Islet precursor cell (in vitro differentiated cells): Measurements from ENCODE around the gene ETS1.
A peak's percentile ranks its signal among the peaks of the same experiment; 100 is the strongest.

Source experiments
- DNase-seq: peaks from one replicate; pipeline ENCODE4 v3.0.0-alpha.2; 2018

ETS1 gene

GRCh38 chr11:128587415-128587814, at the start of gene ETS1:
Gene ETS1, minus strand, starts transcription at chr11:128587558. Its CDS starts 14,428 bp downstream, at chr11:128573130.
- no peak for DNase-seq

DNA sequence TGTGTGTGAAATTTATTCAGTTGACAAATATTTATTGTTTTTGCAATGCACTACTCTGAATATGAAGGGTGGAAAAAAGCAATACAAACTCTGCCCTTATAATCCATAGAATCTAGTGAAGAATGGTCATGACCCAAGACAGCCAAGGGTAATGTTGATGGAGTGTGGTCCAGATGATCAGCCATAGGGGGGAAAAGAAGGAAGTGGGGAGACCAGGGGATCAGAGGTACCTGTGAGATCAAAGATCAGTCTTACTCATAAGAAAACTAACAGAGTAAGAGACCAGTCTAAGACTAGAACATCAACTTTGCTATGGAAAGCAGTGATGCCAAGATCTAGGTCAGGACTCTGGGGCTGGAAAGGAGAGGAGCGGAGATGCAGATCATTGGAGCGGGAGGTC, 47.0 kb upstream of the ETS1 start:
- no peak for DNase-seq

- no peak for DNase-seq
Measured at GRCh38 chr11:128633384-128633965, 46.1 kb upstream of the ETS1 start.

DNA sequence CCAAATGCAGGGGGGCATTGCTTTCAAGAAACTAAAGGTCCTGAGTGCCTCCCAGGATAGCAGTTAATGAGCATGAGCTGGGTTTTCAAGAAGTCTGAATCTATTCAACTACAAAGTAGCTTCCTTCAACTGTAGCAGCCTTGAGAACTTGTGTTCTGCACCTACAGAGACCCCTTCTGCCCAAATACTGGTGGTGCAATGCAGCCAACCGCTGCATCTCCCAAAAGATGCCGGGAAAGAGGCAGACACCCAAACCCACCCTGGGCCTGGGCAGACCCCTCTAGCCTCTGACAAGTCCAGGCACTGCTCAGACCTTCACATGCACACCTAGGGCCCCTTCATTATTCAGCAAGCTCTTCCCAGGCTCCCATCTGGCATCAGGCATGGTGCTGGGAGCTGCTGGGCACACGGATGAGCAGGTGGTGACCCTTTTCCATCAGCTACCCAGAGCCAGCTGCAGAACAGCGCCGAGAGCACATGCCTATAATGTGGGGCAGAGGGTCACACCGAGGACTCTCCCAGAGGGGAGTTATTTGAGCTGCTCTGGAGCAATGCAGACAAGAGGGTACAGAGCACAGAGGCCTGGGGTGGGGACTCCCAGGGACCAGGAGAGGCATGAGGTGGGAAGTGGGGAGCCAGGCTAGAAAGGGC, 44.9 kb upstream of the ETS1 start:
- DNase-seq, result peak; percentile 82

DNA sequence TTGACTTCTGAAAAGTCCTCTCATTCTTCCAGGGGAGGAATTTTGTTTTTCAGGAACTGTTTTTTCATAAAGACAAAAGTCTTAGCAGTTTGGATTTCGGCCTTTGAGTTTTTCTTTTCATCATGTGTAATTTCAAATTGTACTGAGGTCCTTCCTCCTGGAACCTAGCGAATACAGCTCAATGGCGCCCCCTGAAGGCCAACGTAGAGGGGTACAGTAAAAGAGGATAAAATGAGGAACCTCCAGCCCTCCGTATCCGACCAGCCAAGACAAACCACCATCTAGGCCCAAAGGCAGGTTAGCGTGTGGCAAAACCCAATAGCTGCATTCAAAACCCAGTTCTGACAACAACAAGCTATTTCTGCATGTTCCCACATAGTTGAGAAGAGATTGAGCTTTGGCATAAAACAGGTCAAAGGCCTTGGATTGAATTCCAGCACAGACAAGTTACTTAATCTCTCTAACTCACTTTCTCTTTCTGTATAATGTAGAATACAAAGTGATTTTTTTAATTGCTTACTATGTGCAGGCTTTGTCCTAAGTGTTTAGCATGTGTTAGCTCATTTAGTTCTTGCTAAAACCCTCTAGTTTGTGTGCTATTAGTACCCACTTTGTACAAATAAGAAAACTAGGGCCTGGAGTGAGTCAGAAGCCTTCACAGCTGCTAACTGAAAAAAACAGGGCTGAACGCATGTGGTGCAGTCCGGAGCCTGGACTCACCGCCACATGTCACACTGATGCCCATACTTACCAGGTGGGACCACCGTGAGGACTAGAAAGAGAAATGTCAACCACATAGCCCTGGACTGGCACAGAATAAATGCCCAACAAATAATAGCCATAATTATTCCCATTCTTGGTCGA, 43.2 kb upstream of the ETS1 start:
- peak; percentile 82 for DNase-seq

DNA sequence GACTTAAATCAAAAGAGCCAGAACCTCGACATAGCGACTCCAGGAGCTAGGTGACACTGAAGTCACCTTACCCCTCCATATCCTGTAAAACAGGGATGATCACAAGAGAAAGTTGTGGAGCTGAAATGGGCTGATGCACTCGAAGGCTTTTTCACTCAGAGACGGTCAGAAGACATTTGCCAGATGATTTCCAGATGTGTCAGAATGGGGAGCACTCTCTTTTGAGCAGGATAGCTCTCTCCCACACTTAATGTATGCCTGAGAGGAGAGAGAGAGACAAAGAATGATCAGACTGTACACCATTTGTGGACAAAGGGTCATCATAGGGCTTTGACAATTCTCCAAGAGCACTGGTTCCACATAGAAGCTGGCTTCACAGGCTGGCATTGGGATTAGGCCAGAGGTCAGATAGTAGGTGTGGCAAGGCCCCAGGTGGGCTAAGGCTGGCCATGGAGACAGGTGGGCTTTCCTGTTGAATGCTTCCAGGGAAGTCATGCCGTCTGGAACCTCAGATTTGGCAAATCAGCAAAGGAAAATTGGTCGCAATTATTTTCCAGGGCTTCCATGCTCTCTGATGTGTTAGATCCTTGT, 42.3 kb upstream of the ETS1 start:
- DNase-seq, result peak; percentile 45

DNA sequence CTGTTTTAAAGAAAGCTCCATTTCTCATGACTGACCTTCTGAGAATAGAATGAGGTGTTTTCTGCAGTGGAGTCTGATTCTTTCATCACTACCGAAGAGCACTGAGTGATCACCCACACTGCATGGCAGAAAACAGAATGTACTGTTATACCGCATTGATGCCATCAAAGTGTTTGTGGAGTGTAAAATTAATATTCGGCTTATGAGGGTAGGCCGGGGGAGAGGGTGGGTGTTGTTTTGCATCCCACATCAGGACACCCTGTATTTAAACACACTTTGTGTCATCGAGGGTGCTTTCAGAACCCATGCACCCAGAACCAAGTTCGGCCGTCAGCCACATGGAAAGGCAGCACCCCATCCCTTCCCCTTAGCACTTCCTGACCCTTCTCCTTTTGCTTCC, 41.3 kb upstream of the ETS1 start:
- DNase-seq, result peak; percentile 14

DNA sequence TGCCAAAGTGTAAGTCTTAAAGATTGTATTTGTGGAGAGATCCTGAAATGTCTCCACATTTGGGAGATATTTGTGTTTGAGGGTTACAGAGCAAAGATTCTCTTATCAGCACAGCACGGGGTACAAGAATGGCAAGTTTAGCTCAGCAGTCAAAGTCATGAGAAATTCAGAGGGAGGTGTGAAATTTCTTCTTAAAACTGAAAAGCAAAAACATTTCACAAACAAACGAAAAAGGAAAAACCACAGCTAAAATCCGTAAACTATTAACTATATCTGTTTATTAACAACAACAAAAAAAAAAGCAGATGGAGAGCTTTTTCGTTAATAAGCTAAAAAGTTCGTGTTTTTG, 40.9 kb upstream of the ETS1 start:
- DNase-seq, result no peak

- DNase-seq, result peak; percentile 57
Measured at GRCh38 chr11:128627666-128628324, 40.4 kb upstream of the ETS1 start.

- DNase-seq, result peak; percentile 9
Measured at GRCh38 chr11:128626913-128627665, 39.7 kb upstream of the ETS1 start.

- DNase-seq, result peak; percentile 28
Measured at GRCh38 chr11:128625746-128626145, 38.4 kb upstream of the ETS1 start.

- peak; percentile 29 for DNase-seq
Measured at GRCh38 chr11:128625326-128625725, 38.0 kb upstream of the ETS1 start.

DNA sequence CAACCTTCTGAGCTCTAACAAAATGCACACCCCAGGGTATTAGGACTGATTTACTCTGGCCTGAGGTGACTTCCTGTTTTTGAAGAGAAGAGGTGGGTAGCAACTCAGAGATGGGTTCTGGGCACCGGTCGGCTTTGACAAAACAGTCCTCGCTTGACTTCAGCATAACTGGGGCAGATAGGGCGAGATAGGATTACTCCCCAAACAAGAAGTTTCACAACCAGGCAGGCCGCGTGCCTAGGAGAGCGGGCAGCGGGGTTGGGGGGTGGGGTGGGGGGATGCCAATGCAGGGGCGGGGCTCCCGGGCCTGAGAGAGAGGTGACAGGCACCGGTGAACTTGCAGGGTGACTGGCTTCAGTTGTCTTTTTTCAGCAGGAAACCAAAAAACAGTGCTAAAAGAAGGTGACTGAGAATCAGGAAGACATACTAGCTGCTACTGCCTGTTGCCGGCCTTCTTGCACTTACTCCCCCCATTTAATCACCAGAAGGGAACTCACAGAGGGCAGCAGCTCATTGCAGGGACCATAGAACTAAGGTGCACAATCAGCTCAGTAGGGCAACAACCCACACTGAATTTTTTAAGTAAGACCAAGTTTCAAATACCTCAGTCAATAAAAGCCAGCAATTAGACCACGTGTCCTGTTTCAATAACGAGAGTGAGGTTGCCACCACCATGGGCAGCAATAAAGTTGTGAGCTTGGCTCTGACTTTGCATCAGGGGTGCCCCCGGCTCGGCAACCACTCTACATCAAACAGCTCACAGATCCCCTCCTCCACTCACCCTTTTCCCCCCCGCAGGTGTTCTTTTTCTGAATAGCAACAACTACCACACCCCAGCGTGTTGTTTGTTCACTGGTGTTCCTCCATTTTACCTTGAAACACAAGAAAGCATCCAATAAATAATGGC, 37.2 kb upstream of the ETS1 start:
- peak; percentile 44 for DNase-seq

- DNase-seq, result no peak
Measured at GRCh38 chr11:128623091-128623490, 35.7 kb upstream of the ETS1 start.

DNA sequence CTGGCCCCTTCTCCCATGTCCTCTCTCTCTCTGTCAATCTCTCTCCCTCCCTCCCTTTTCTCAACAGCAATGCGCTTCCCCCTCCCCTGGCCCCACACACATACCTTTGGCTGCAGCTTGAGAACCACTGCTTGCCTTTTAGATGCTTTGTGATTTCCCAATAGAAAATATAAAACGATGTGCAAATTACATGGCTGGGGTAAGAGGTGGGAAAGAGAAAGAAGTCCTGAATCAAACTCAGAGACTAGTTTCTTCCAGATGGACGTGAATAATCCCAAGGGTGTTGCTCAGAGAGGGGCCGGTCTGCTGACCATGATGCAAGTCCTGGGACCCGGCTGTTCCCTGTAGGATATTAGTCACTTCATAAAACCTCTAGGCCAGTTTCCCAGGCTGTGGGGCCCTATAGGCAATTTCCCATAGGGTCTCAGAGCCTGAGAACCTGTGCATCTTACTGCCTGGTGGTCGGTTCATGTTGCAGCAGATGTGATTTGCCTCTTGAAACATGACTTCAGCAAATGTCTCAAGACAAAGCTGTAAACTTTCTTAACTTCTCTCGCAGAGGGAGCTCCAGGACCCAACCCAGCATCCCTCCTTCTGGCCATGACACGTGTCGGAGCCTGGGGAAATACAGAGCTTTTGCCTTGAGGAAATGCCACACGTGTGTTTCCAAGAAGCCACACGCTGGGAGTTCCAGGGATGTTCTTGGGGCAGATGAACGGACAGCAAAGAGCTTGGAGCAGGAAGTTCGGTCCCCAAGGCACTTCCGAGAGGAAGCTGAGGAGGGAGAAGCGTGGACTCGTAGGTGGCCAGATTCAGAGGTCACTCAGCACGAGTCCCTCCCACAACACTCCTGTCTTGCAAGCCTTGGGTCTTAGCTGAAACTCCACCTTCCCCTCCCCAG, 34.5 kb upstream of the ETS1 start:
- peak; percentile 79 for DNase-seq

DNA sequence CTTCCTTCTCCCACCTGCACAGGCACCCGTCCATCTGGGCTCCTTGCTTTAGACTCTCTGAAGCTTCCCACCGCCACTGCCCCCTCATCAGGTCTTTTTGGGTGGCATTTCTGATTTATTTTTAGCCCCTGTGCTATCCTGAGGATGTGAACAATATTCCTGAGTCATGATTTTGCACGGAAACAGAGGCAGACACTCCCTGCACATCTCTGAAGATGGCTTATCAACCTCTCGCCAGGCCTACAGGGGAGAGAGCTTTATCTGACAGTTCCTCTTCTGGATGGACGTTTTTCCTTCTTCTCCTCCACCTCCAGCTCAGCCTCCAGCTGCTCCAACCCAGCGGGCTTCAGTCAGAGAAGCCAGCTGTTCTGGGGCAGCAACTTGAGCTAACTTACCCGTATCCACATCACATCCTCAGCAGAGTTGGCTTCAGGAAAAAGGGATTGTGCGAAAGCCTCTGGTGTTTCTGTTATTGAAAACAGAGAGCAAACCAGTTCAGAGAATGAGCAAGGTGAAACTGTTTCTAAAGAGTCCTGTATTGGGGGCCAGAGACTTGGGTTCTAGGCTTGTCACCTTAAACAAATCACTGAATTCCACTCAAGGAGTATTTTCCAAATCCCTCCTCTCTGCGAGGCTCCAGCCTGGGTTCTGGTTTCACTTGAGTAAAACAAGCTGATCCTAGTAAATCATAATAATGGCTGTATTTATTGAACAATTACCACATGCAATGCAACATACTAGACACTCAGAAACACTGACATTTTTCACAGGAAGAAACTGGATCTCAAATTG, 33.1 kb upstream of the ETS1 start:
- peak; percentile 47 for DNase-seq

DNA sequence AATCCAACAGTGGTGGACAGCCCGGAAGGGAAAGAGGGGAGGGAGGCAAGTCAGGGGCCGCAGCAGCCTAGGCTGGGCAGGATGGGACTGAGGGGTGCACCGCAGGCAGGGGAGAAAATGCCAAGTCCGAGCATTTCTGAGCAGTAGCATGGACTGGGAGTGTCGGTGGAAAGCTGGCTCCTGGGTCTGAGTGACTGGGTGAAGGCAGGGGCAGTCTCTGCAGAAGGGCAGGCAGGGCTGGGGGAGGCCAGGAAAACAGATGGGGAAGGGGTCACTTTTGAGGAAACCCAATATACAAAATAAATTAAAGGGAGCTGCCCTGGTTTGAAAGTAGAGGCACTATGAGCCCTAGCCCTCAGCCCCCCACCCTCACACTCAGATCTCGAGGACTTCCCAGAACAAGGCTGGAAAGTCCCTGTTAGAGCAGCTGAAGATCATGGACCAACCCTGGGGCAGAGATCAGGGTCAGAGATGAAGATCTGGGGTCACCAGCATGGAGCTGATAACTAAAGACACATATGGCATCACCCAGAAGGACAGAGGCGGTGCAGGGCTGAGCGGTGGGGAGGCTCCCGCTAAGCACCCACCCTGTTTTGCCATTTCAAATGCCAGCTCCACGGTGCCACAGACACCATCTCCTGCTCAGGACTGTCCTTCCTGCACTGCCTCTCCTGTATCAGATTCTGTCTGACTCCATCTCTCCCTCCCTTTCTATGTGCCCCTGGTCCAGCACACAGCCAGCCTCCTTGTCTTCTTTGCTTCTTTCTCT, 32.4 kb upstream of the ETS1 start:
- DNase-seq, result peak; percentile 42

DNA sequence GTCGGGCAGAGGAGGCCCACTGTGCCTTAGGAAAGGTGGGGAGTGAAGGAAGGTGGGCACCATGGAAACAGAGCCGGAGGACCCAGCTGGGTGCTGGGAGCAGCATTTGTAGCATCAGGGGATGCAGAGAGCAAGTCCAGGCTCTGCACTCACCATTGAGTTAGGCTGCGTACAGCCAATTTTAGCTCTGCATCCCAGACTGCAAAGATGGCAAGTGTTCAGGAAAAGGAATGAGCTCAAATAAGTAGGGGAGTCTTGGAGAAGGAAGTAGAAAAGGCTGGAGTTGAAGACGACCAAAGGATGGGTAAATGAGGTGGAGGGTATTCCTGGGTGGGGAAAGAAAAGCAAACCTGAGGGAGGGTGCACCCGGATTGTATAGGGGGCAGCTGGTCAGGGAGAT, 31.6 kb upstream of the ETS1 start:
- DNase-seq, result no peak
